Effector memory CD8-positive, alpha-beta T cell (primary cell): ENCODE measurements around the gene ELK3.

Source experiments
- ATAC-seq: fragments of 150-1000 bp; cut with Tn5 transposase; replicated peaks from 2 replicates; pipeline ENCODE4 v1.10.0; 2021; ENCODE audit warnings: mild to moderate bottlenecking, moderate library complexity
- DNase-seq, 3 experiments: peaks; one replicate each; pipeline ENCODE4 v3.0.0; 2021
- H3K27ac Mint-ChIP-seq, 2 donors: one replicate each; pipeline ENCODE4 v1.8.0; 2022; ENCODE audit warnings: mild to moderate bottlenecking in 2 of 2, mixed read lengths in 2 of 2, moderate library complexity in 2 of 2
- H3K27me3 Mint-ChIP-seq, 2 donors: one replicate each; pipeline ENCODE4 v1.8.0; 2022; ENCODE audit warnings: mixed read lengths in 2 of 2
- H3K36me3 Mint-ChIP-seq: one replicate; pipeline ENCODE4 v1.8.0; 2022; ENCODE audit warnings: mild to moderate bottlenecking, moderate library complexity, mixed read lengths; ENCODE audit not compliant: insufficient read depth
- H3K4me1 Mint-ChIP-seq, 2 donors: one replicate each; pipeline ENCODE4 v1.8.0; 2022; ENCODE audit warnings: low read depth in 2 of 2, mixed read lengths in 2 of 2
- H3K4me3 Mint-ChIP-seq, 2 donors: one replicate each; pipeline ENCODE4 v1.8.0; 2022; ENCODE audit warnings: mild to moderate bottlenecking in 2 of 2, mixed read lengths in 2 of 2, moderate library complexity in 2 of 2
- H3K9me3 Mint-ChIP-seq, 2 donors: one replicate each; pipeline ENCODE4 v1.8.0; 2022; ENCODE audit warnings: mixed read lengths in 2 of 2

ELK3 gene

DNA sequence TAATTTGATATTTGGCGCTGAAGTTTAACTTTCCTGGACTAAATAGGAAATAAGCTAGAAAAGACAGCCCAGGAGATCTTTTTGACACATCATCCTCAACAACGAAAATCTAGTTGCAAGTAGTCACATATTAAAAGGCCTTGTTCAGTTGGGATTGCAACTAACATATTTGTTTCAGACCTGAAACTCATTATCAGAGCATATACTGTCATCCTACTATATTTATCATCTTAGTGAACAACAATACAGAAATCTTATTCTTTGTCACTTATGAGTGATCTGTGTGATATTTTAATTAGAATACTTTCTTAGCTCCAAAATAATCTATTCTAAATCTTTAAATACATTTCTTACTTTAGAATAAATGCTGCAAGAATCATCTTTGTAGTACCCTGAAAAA is 72.1 kb downstream of the ELK3 start:
- DNase-seq (no peak), ATAC-seq (no peak)
- H3K36me3 Mint-ChIP-seq = peaks cover 62% of the 10 kb centered on the region
- H3K4me3 Mint-ChIP-seq = no peak overlapping the region
- H3K27ac Mint-ChIP-seq = no peak overlapping the region
- H3K27me3 Mint-ChIP-seq = no peaks in the 10 kb centered on the region
- H3K9me3 Mint-ChIP-seq = no peaks in the 10 kb centered on the region
- peaks cover 5 to 12% of the 10 kb centered on the region in 2 donors for H3K4me1 Mint-ChIP-seq

DNA sequence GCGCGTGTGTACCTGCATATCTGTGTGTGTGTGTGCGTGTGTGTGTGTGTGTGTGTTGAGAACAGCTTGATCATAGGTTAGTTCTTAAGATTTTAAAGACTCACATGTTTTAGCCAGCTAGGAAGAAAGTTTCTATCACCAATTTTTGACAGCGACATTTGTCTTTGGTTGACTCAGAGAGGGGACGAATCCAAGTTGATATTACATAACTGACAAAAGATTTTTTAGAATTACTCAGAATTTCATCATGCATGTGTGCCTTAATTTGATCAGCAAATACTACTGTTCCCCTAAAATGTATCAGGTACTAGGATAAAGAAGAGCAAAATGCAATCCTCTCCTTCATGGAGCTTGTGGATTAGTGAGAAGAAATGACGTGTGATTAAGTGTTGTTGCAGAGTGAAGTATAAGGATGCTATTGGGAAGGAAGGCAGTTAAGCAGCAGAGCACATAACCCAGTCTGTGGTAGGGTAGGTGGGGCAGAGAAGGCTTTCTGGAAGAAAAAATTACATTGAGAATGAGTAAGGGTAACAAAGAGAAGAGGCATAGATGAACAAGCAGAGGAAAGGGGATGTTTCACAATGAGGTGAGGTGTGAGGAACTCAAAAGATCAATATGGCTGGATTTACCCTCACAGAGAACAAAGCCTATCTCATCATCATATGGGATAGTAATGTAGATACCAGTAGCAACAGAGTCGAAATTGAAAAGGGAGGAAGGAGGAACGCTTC is 77.5 kb downstream of the ELK3 start:
- H3K4me3 Mint-ChIP-seq = no peak overlapping the region
- peaks cover 13 to 29% of the 10 kb centered on the region in 2 donors for H3K4me1 Mint-ChIP-seq
- ATAC-seq = no peak
- DNase-seq = no peak
- no peaks in the 10 kb centered on the region for H3K9me3 Mint-ChIP-seq
- H3K27ac Mint-ChIP-seq = peak overlapping the region; percentile 1 to 50
- H3K36me3 Mint-ChIP-seq = peaks cover 39% of the 10 kb centered on the region
- H3K27me3 Mint-ChIP-seq = no peaks in the 10 kb centered on the region

DNA sequence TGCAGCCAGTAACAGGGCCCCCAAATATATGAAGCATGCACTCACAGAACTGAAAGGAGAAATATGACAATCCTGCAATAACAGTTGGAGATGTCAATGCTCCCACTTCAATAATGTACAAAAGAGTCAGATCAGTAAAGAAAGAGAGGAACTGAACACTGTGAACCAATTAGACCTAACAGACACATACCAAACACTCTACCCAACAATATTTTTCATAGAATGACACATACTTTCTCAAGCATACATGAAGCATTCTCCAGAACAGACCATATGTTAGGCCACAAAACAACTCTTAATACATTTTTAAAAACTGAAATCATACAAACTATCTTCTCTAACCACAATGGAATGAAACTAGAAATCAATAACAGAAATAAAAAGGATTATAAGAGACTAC is 80.2 kb downstream of the ELK3 start:
- Mint-ChIP-seq H3K9me3 (no peaks in the 10 kb centered on the region), H3K27ac (peak overlapping the region; percentile 16 to 76), H3K36me3 (peaks cover 49% of the 10 kb centered on the region), H3K4me1 (peaks cover 9 to 28% of the 10 kb centered on the region in 2 donors), H3K4me3 (no peak overlapping the region), H3K27me3 (no peaks in the 10 kb centered on the region)
- no peak for ATAC-seq
- no peak for DNase-seq

DNA sequence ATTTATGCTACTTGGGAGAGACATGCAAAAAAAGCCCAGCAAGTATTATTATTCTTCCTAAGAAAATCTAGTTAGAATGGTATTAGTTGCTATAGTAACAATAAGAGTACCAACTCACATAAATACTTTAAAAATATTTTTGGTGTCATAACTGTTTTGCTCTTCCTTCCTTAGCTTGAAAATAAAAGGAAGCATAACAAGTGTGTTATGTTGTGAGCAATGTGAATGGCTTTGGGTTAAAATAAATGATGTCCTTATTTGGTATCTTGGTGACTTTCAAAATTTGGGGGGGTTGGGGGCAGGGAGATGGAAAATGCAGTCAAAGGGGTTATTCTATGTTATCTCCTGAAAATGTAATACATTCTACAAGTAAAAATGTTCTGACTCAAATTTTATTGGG is 91.0 kb downstream of the ELK3 start:
- no peaks in the 10 kb centered on the region for H3K9me3 Mint-ChIP-seq
- no peaks in the 10 kb centered on the region for H3K27me3 Mint-ChIP-seq
- no peak overlapping the region for H3K4me3 Mint-ChIP-seq
- peak overlapping the region in 1 of 2 donors; percentile 45 for H3K27ac Mint-ChIP-seq
- peaks cover 96% of the 10 kb centered on the region for H3K36me3 Mint-ChIP-seq
- ATAC-seq (no peak), DNase-seq (no peak)
- peaks cover 0 to 3% of the 10 kb centered on the region in 2 donors for H3K4me1 Mint-ChIP-seq

DNA sequence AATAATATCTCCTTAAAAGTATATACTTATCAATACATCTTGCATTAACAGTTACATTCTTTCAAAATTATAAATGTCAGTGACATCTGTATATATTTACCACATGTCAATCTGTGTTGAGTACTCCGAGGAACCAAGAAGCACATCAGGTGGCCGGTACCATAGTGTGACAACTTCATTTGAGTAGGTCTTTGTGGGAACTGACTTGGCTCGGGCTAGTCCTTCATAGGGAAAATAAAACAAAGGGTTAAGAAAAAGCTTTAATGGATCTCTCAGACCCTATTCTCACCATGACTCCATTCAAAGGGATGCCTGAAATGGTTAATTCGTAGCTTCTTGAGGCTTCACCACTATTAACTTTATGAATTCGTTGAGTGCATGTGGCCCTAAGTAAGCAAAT is 94.9 kb downstream of the ELK3 start:
- Mint-ChIP-seq H3K36me3 (peaks cover 82% of the 10 kb centered on the region), H3K27ac (no peak overlapping the region), H3K27me3 (no peaks in the 10 kb centered on the region), H3K4me3 (no peak overlapping the region), H3K9me3 (no peaks in the 10 kb centered on the region), H3K4me1 (peaks cover 3 to 4% of the 10 kb centered on the region in 2 donors)
- DNase-seq (no peak), ATAC-seq (no peak)

DNA sequence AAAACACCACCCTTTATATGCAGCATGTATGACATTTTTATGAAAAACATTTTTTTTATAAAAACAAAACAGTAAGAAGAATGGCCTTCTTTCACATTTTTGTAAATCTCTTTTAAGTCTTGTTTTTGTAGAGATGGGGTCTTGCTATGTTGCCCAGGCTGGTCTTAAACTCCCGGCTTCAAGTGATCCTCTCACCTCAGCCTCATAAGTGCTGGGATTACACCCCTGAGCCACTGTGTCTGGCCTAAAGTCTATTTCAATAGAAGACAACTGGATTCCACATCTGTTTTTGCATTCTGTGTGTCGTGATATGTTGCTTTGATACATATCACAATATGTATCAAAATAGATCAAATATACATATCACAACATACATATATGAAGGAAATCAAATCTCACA is 98.9 kb downstream of the ELK3 start:
- no peak overlapping the region for H3K4me3 Mint-ChIP-seq
- H3K9me3 Mint-ChIP-seq = no peaks in the 10 kb centered on the region
- no peak for ATAC-seq
- peaks cover 67% of the 10 kb centered on the region for H3K36me3 Mint-ChIP-seq
- DNase-seq = no peak
- no peak overlapping the region for H3K27ac Mint-ChIP-seq
- no peaks in the 10 kb centered on the region for H3K27me3 Mint-ChIP-seq
- peaks cover 2 to 22% of the 10 kb centered on the region in 2 donors for H3K4me1 Mint-ChIP-seq

DNA sequence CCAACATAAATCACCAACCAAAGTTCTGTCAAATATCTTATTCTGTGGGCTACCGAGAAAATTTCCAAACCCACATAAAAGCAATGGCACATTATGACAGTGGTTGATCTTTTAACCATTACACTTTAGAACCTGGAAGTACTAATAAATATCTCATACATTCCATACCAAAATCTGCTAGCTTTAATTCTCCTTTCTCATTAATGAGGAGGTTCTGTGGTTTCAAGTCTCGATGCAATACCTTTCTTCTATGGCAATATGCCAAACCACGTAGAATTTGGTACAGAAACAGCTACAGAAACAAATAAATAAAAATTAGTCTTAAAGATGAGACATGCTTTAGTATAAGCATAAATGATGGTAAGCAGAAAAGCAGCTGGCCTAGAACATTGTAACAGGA is 100.7 kb downstream of the ELK3 start:
- peak overlapping the region; percentile 18 to 25 for H3K4me3 Mint-ChIP-seq
- H3K4me1 Mint-ChIP-seq = peaks cover 2 to 22% of the 10 kb centered on the region in 2 donors
- H3K27me3 Mint-ChIP-seq = no peaks in the 10 kb centered on the region
- H3K27ac Mint-ChIP-seq = peak overlapping the region; percentile 20 to 77
- peaks cover 67% of the 10 kb centered on the region for H3K36me3 Mint-ChIP-seq
- H3K9me3 Mint-ChIP-seq = no peaks in the 10 kb centered on the region
- DNase-seq (no peak), ATAC-seq (peak; percentile 57)

DNA sequence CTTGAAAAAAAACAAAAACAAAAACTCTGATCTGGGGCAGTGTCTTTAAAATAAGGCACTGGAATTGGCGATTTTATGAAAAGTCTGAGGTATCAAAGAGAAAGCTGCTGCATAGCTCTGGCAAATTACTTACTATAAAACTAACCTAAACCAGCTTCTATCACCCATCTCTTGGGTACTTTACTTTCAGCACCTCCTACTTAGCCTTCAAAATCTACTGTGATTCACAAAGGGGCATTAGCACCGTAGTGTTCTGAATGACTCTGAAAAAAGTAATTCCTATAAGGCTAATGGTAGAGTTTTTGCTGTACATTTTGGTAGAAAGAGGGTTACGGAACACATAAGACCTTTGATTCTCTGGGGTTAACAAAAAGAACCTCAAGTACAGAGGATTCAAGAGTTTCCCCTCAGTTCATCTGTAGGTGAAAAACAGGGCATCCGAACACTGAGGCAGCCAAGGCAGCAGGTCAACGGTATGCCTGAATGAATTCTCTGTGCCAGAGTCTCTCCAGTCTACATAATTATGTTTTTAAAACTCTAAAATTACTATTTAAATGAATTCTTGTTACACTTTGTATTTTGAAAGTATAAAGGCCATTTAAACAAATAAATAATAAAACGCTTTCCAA is 101.5 kb downstream of the ELK3 start:
- ATAC-seq (no peak), DNase-seq (no peak)
- Mint-ChIP-seq H3K4me3 (peak overlapping the region in 1 of 2 donors; percentile 49), H3K9me3 (no peaks in the 10 kb centered on the region), H3K4me1 (peaks cover 2 to 23% of the 10 kb centered on the region in 2 donors), H3K36me3 (peaks cover 70% of the 10 kb centered on the region), H3K27me3 (no peaks in the 10 kb centered on the region), H3K27ac (peak overlapping the region; percentile 20 to 77)

DNA sequence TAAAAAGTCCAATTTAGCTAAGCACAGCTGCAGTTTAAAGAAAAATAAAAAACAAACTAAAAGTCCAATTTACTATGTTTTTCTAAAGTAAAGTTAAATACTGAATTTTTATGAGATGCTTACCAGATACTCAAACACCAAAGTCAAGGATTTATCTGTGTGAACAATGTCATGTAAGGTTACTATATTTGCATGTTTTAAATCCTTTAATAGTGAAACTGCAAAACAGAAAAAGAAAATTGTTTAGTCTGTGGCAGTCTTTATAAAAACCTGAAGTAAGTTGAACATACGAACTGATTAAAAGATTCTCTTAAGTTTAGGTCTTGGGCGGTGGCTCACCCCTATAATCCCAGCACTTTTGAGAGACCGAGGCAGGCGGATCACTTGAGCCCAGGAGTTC is 103.3 kb downstream of the ELK3 start:
- no peak for ATAC-seq
- Mint-ChIP-seq H3K9me3 (no peaks in the 10 kb centered on the region), H3K36me3 (peaks cover 62% of the 10 kb centered on the region), H3K27me3 (no peaks in the 10 kb centered on the region), H3K27ac (no peak overlapping the region), H3K4me3 (no peak overlapping the region), H3K4me1 (peaks cover 5 to 25% of the 10 kb centered on the region in 2 donors)
- DNase-seq = no peak

DNA sequence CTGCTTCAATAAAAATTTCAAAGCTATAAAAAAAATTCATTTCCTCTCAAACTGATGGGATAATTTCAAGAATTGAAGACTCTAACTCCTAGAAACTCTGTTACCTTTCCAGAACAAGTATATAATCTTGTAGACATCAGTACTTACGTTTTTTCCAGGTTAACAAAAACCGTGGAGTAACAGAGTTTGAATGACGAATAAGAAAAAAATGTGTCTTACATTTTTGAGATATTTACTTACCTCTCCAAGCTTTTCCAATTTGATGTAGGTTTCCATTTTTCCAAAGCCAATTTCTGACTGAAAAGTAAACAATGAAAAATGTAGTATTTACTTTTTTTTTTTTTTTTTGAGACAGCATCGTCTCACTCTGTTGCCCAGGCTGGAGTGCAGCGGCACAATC is 105.9 kb downstream of the ELK3 start:
- no peak overlapping the region for H3K27ac Mint-ChIP-seq
- H3K27me3 Mint-ChIP-seq = no peaks in the 10 kb centered on the region
- H3K4me1 Mint-ChIP-seq = peaks cover 7 to 25% of the 10 kb centered on the region in 2 donors
- H3K9me3 Mint-ChIP-seq = no peaks in the 10 kb centered on the region
- ATAC-seq = no peak
- no peak overlapping the region for H3K4me3 Mint-ChIP-seq
- DNase-seq = no peak
- H3K36me3 Mint-ChIP-seq = peaks cover 59% of the 10 kb centered on the region

DNA sequence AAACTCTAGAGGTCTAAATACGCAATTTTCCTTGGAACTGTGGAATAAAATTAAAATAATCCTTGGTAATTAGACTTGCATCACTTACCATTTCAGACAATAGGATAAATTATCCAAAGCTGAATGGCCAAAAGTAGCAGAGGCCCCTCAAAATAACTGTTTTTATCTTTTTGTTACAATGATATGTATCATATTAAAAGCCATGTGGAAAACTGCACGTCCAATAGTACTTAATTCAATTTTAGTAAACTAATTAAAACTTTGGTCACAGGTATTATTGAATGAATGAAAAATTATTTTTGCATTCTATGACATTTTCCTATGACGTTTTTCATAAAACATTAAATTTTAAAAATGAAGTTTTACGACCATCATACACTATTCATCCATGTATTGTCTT is 107.6 kb downstream of the ELK3 start:
- peaks cover 8 to 25% of the 10 kb centered on the region in 2 donors for H3K4me1 Mint-ChIP-seq
- peaks cover 58% of the 10 kb centered on the region for H3K36me3 Mint-ChIP-seq
- no peak for DNase-seq
- no peak overlapping the region for H3K4me3 Mint-ChIP-seq
- peak overlapping the region in 1 of 2 donors; percentile 19 for H3K27ac Mint-ChIP-seq
- no peaks in the 10 kb centered on the region for H3K27me3 Mint-ChIP-seq
- no peak for ATAC-seq
- H3K9me3 Mint-ChIP-seq = no peaks in the 10 kb centered on the region

DNA sequence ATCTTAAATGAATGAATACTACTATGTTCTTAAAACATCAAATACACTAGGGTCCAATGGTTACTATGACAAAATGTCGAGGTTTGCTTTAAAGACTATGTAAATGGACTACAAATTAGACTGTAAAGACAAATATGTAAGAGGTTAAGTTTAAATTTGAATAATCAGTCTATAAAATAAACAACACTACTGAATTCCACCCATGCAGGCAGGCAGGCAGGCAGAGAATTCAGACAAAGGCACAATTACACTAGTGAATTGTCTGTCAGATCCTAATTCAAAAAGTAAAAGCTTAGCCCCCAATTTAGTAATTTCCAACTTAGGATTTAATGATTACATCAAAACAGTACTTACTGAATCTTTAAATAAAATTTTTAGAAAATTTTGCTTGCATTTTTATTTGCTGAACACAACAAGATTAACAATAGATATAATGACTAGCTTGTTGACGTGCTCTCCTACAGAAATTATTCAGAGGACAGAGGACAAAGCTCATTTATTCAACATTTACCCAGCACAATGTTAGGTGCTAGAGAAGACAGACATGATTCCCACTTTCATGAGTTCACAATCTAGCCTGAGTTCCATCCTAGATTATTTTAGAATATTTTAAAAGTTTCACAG is 108.6 kb downstream of the ELK3 start:
- no peak for DNase-seq
- ATAC-seq = no peak
- H3K27me3 Mint-ChIP-seq = no peaks in the 10 kb centered on the region

DNA sequence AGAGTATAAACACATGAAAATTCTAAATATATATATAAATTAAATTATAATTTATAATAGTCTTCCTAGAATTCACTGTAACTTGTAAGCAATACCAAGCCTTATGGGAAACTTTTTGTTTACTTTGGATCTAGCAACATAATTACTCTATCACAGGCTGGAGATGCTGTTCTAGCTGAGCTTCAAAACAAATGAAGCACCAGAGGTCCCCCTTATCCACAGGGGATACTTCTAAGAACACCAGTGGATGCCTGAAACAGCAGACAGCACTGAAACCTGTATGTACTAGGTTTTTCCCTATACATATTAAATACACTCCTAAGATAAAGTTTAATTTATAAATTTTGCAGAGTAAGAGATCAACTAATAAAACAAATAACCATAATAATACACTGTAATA is 109.5 kb downstream of the ELK3 start:
- Mint-ChIP-seq H3K9me3 (no peaks in the 10 kb centered on the region), H3K27ac (peak overlapping the region in 1 of 2 donors; percentile 13), H3K27me3 (no peaks in the 10 kb centered on the region), H3K4me3 (no peak overlapping the region), H3K36me3 (peaks cover 48% of the 10 kb centered on the region), H3K4me1 (peaks cover 11 to 26% of the 10 kb centered on the region in 2 donors)
- ATAC-seq (no peak), DNase-seq (no peak)

More for the DNA sequence above, 108.6 kb downstream of the ELK3 start:
- peak overlapping the region in 1 of 2 donors; percentile 13 for H3K27ac Mint-ChIP-seq
- H3K36me3 Mint-ChIP-seq = peaks cover 52% of the 10 kb centered on the region
- no peaks in the 10 kb centered on the region for H3K9me3 Mint-ChIP-seq
- no peak overlapping the region for H3K4me3 Mint-ChIP-seq
- peaks cover 11 to 26% of the 10 kb centered on the region in 2 donors for H3K4me1 Mint-ChIP-seq

DNA sequence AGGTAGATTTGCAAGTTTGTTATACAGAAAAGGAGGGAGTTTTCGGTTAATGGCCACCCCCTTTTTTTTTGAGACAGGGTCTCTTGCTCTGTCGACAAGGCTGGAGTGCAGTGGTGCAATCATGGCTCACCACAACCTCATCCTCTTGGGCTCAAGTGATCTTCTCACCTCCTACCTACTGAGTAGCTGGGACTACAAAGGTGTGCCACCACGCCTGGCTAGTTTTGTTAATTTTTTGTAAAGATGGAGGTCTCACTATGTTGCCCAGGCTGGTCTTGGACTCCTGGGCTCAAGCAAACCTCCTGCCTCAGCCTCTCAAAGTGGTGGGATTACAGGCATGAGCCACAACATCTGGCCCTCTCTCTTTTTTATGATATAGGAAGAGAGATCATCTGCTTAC is 111.5 kb downstream of the ELK3 start:
- no peak overlapping the region for H3K4me3 Mint-ChIP-seq
- H3K9me3 Mint-ChIP-seq = no peaks in the 10 kb centered on the region

More for the DNA sequence above, 111.5 kb downstream of the ELK3 start:
- peaks cover 11 to 29% of the 10 kb centered on the region in 2 donors for H3K4me1 Mint-ChIP-seq
- DNase-seq (no peak), ATAC-seq (peak; percentile 65)
- H3K36me3 Mint-ChIP-seq = peaks cover 33% of the 10 kb centered on the region
- no peaks in the 10 kb centered on the region for H3K27me3 Mint-ChIP-seq
- peak overlapping the region; percentile 63 to 84 for H3K27ac Mint-ChIP-seq
